HepG2 (cell line): ENCODE data around the gene MCMBP. TPM values are rescaled to one million over a fixed set of nuclear protein-coding genes. Genes with fewer than 3 reads are reported as not detected.

Experiments
- DPF2 ChIP-seq: sonication (generic); formaldehyde crosslinking; IDR thresholded peaks from 2 replicates; pipeline ENCODE4 v1.4.0; 2020; ENCODE audit warnings: mild to moderate bottlenecking, low read depth, missing genetic modification reagents, borderline replicate concordance
- FOSL1 ChIP-seq: sonication (generic); formaldehyde crosslinking; IDR thresholded peaks from 2 replicates; pipeline ENCODE4 v1.9.0; 2021; ENCODE audit warnings: missing genetic modification reagents, borderline replicate concordance
- HDAC2 ChIP-seq: sonication (generic); formaldehyde crosslinking; IDR thresholded peaks from 2 replicates; pipeline ENCODE4 v1.4.0; 2020; ENCODE audit warnings: missing genetic modification reagents
- HES4 ChIP-seq: sonication (generic); formaldehyde crosslinking; IDR thresholded peaks from 2 replicates; pipeline ENCODE4 v1.9.0; 2021; ENCODE audit warnings: mild to moderate bottlenecking, missing genetic modification reagents, borderline replicate concordance
- HHEX ChIP-seq: IDR thresholded peaks from 2 replicates; pipeline ENCODE4 v1.6.1; 2016; ENCODE audit warnings: control low read depth
- RARA ChIP-seq: IDR thresholded peaks from 2 replicates; pipeline ENCODE4 v1.6.1; 2016; ENCODE audit warnings: missing genetic modification reagents, missing compliant biosample characterization
- SIX1 ChIP-seq: sonication (generic); formaldehyde crosslinking; IDR thresholded peaks from 2 replicates; pipeline ENCODE4 v1.4.0; 2020; ENCODE audit warnings: missing genetic modification reagents, borderline replicate concordance
- ZNF224 ChIP-seq: sonication (generic); formaldehyde crosslinking; IDR thresholded peaks from 2 replicates; pipeline ENCODE4 v1.5.0; 2020; ENCODE audit warnings: mild to moderate bottlenecking, missing genetic modification reagents
- ZNF235 ChIP-seq: sonication (generic); formaldehyde crosslinking; IDR thresholded peaks from 2 replicates; pipeline ENCODE4 v1.8.1; 2023; ENCODE audit warnings: mild to moderate bottlenecking, missing genetic modification reagents, borderline replicate concordance
- ZNF30 ChIP-seq: sonication (generic); formaldehyde crosslinking; IDR thresholded peaks from 2 replicates; pipeline ENCODE4 v1.5.0; 2020; ENCODE audit warnings: mild to moderate bottlenecking, missing genetic modification reagents
- ZNF468 ChIP-seq: sonication (generic); formaldehyde crosslinking; IDR thresholded peaks from 2 replicates; pipeline ENCODE4 v1.8.0; 2022; ENCODE audit warnings: mild to moderate bottlenecking, moderate library complexity, missing genetic modification reagents
- ZNF572 ChIP-seq: sonication (generic); formaldehyde crosslinking; IDR thresholded peaks from 2 replicates; pipeline ENCODE4 v1.5.1; 2020; ENCODE audit warnings: mild to moderate bottlenecking, missing genetic modification reagents
- ZSCAN21 ChIP-seq: sonication (generic); formaldehyde crosslinking; IDR thresholded peaks from 2 replicates; pipeline ENCODE4 v1.8.0; 2022; ENCODE audit warnings: mild to moderate bottlenecking, missing genetic modification reagents, moderate library complexity, borderline replicate concordance
- ZSCAN30 ChIP-seq: sonication (generic); formaldehyde crosslinking; IDR thresholded peaks from 2 replicates; pipeline ENCODE4 v1.5.0; 2020; ENCODE audit warnings: mild to moderate bottlenecking, missing genetic modification reagents
- polyA plus RNA-seq, 8 experiments: library from polyadenylated mRNA; depleted of rRNA in 3 of 8; stranded (reverse) in 7 of 8; unstranded in 1 of 8; fragments of >200 nt; fragmentation: Illumina TruSeq in 4 of 8; extraction: Trizol in 4 of 8; gene quantifications; 2 replicates each; pipeline versions ENCODE4 v1.2.1 to v1.2.3, GENCODE V29; 2011 to 2016; ENCODE audit warnings: low read depth in 4 of 8, missing spikeins in 1 of 8, mixed read lengths in 1 of 8; ENCODE audit not compliant: insufficient read depth in 1 of 8
- total RNA-seq, 5 experiments: library from RNA; depleted of rRNA; stranded (reverse); fragments of >200 nt; fragmentation: Illumina TruSeq; extraction: Trizol; gene quantifications; 2 replicates each; pipeline ENCODE4 v1.2.3, GENCODE V29; 2016; ENCODE audit warnings: low read depth in 1 of 5
- TF ChIP-seq, protein P1 (sequence below): IDR thresholded peaks from 2 replicates; pipeline ENCODE4 v1.6.1; 2016; ENCODE audit warnings: missing biosample characterization, missing genetic modification reagents, low read depth
- TF ChIP-seq, protein P2 (sequence below): sonication (generic); formaldehyde crosslinking; IDR thresholded peaks from 2 replicates; pipeline ENCODE4 v1.4.0; 2020; ENCODE audit warnings: mild to moderate bottlenecking, missing genetic modification reagents
- TF ChIP-seq, protein P3 (sequence below): sonication (generic); formaldehyde crosslinking; IDR thresholded peaks from 2 replicates; pipeline ENCODE4 v1.5.1; 2020; ENCODE audit warnings: missing genetic modification reagents, mild to moderate bottlenecking, borderline replicate concordance
- TF ChIP-seq, protein P4 (sequence below): sonication (generic); formaldehyde crosslinking; IDR thresholded peaks from 2 replicates; pipeline ENCODE4 v1.5.0; 2020; ENCODE audit warnings: missing genetic modification reagents
- TF ChIP-seq, protein P5 (sequence below): sonication (generic); formaldehyde crosslinking; conservative IDR thresholded peaks from 2 replicates; pipeline ENCODE4 v1.8.1; 2023; ENCODE audit warnings: missing genetic modification reagents
- TF ChIP-seq, protein P6 (sequence below): sonication (generic); formaldehyde crosslinking; IDR thresholded peaks from 2 replicates; pipeline ENCODE4 v1.5.0; 2020; ENCODE audit warnings: mild to moderate bottlenecking, missing genetic modification reagents

Gene MCMBP
- total and polyA plus RNA-seq, 2 of the 13 experiments (the other 11 are each of a cell fraction or from before 2014, with no cell fraction given), result 35.7 to 62.4 TPM

DNA sequence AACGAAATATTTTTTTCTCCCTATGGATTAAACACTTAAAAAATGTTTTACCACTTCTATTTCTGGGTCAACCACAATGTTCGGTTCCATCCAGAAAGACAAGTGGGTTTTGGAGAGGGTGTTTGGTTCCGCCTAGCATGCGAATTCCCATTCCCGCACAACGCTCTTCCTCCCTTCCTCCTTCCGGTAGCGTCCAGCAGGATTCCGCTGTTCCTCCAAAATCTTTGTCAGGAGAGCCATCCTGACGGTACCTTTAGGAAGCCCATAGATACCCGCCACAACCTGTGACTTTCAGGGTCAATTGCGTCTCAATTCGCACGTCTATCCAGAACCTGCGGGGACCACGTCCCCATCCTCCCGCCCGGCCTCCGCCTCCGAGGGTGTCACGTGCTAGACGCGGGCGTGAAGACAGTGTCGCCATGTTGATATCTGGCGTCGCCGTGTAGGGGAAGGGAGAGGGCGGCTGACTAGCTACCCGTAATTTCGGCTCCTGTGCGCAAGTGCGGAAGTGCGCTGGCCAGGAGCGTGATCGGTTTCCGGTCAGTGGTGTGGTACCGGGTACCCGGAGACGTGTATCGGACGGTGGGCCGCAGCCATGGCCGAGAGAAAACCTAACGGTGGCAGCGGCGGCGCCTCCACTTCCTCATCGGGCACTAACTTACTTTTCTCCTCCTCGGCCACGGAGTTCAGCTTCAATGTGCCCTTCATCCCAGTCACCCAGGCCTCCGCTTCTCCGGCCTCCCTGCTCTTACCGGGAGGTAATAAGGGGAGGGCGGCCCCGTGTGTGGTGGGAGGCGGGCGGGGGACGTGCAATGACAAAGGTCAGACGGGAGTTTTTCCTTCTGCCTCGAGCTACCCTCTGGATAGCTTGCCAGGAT is 19.8 kb upstream of the MCMBP start, which contains the start of gene SEC23IP (continued):
- no peak for TF ChIP-seq FOSL1
- TF ChIP-seq SIX1, result no peak
- peak; percentile 88 for TF ChIP-seq ZSCAN21
- peak; percentile 93 for TF ChIP-seq HDAC2
- TF ChIP-seq ZNF235, result no peak
- no peak for TF ChIP-seq ZSCAN30 (CRISPR knock-in tag)
- TF ChIP-seq, protein P1, sequence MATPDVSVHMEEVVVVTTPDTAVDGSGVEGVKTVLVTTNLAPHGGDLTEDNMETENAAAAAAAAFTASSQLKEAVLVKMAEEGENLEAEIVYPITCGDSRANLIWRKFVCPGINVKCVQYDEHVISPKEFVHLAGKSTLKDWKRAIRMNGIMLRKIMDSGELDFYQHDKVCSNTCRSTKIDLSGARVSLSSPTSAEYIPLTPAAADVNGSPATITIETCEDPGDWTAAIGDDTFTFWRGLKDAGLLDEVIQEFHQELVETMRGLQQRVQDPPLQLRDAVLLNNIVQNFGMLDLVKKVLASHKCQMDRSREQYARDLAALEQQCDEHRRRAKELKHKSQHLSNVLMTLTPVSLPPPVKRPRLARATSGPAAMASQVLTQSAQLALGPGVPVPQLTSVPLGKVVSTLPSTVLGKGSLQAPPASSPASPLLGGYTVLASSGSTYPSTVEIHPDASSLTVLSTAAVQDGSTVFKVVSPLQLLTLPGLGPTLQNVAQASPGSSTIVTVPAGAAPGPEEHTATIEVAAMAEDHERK, result peak; percentile 83
- TF ChIP-seq, protein P2, sequence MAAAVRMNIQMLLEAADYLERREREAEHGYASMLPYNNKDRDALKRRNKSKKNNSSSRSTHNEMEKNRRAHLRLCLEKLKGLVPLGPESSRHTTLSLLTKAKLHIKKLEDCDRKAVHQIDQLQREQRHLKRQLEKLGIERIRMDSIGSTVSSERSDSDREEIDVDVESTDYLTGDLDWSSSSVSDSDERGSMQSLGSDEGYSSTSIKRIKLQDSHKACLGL (CRISPR knock-in tag), result peak; percentile 87
- peak; percentile 51 for TF ChIP-seq RARA (CRISPR knock-in tag)
- TF ChIP-seq, protein P3, sequence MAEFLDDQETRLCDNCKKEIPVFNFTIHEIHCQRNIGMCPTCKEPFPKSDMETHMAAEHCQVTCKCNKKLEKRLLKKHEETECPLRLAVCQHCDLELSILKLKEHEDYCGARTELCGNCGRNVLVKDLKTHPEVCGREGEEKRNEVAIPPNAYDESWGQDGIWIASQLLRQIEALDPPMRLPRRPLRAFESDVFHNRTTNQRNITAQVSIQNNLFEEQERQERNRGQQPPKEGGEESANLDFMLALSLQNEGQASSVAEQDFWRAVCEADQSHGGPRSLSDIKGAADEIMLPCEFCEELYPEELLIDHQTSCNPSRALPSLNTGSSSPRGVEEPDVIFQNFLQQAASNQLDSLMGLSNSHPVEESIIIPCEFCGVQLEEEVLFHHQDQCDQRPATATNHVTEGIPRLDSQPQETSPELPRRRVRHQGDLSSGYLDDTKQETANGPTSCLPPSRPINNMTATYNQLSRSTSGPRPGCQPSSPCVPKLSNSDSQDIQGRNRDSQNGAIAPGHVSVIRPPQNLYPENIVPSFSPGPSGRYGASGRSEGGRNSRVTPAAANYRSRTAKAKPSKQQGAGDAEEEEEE, result no peak
- peak; percentile 70; the same call in 1 of the 2 replicates for TF ChIP-seq ZNF572 (CRISPR knock-in tag)
- no peak; the same call in 1 of the 2 replicates for TF ChIP-seq HES4 (CRISPR knock-in tag)
- no peak; the same call in 1 of the 2 replicates for TF ChIP-seq ZNF30 (CRISPR knock-in tag)
- no peak for TF ChIP-seq ZNF468
- peak; percentile 90; the same call in 1 of the 2 replicates for TF ChIP-seq ZNF224
- TF ChIP-seq HHEX (CRISPR knock-in tag), result no peak
- TF ChIP-seq, protein P4, sequence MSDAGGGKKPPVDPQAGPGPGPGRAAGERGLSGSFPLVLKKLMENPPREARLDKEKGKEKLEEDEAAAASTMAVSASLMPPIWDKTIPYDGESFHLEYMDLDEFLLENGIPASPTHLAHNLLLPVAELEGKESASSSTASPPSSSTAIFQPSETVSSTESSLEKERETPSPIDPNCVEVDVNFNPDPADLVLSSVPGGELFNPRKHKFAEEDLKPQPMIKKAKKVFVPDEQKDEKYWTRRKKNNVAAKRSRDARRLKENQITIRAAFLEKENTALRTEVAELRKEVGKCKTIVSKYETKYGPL, result 0 out of 2 replicates have a peak, but pooled peaks have one; percentile 30
- TF ChIP-seq, protein P5, sequence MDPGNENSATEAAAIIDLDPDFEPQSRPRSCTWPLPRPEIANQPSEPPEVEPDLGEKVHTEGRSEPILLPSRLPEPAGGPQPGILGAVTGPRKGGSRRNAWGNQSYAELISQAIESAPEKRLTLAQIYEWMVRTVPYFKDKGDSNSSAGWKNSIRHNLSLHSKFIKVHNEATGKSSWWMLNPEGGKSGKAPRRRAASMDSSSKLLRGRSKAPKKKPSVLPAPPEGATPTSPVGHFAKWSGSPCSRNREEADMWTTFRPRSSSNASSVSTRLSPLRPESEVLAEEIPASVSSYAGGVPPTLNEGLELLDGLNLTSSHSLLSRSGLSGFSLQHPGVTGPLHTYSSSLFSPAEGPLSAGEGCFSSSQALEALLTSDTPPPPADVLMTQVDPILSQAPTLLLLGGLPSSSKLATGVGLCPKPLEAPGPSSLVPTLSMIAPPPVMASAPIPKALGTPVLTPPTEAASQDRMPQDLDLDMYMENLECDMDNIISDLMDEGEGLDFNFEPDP, result no peak
- TF ChIP-seq, protein P6, sequence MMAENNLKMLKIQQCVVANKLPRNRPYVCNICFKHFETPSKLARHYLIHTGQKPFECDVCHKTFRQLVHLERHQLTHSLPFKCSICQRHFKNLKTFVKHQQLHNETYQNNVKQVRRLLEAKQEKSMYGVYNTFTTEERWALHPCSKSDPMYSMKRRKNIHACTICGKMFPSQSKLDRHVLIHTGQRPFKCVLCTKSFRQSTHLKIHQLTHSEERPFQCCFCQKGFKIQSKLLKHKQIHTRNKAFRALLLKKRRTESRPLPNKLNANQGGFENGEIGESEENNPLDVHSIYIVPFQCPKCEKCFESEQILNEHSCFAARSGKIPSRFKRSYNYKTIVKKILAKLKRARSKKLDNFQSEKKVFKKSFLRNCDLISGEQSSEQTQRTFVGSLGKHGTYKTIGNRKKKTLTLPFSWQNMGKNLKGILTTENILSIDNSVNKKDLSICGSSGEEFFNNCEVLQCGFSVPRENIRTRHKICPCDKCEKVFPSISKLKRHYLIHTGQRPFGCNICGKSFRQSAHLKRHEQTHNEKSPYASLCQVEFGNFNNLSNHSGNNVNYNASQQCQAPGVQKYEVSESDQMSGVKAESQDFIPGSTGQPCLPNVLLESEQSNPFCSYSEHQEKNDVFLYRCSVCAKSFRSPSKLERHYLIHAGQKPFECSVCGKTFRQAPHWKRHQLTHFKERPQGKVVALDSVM (CRISPR knock-in tag), result peak; percentile 27; the same call in 1 of the 2 replicates
- TF ChIP-seq DPF2 (CRISPR knock-in tag), result no peak
